ENCODE measurements around the gene TSSK6. TPM values are rescaled to one million over a fixed set of nuclear protein-coding genes. Genes with fewer than 3 reads are reported as not detected.
A peak's percentile ranks its signal among the peaks of the same experiment; 100 is the strongest.

TSSK6 gene
- total RNA-seq, 1 experiment from 2014 or later, result 0.88 TPM

GRCh38 chr19:19505669-19506326 lies 9.6 kb downstream of the TSSK6 start:
- DNase-seq (ENCODE audit: low spot score), result no peak

- no peak for DNase-seq (ENCODE audit: low spot score)
Measured at GRCh38 chr19:19504754-19505668, 10.3 kb downstream of the TSSK6 start.

GRCh38 chr19:19502808-19503602 lies 12.3 kb downstream of the TSSK6 start:
- DNase-seq (ENCODE audit: low spot score), result no peak

GRCh38 chr19:19502281-19502680 lies 13.1 kb downstream of the TSSK6 start:
- DNase-seq (ENCODE audit: low spot score), result no peak

- DNase-seq (ENCODE audit: low spot score), result no peak
Measured at GRCh38 chr19:19501798-19502197, 13.6 kb downstream of the TSSK6 start.

- DNase-seq (ENCODE audit: low spot score), result no peak
Measured at GRCh38 chr19:19500975-19501644, 14.2 kb downstream of the TSSK6 start.

GRCh38 chr19:19499272-19499995 lies 15.9 kb downstream of the TSSK6 start:
- DNase-seq (ENCODE audit: low spot score), result no peak

GRCh38 chr19:19498255-19498991 lies 16.9 kb downstream of the TSSK6 start:
- no peak for DNase-seq (ENCODE audit: low spot score)

- no peak for DNase-seq (ENCODE audit: low spot score)
Measured at GRCh38 chr19:19495614-19496603, 19.4 kb downstream of the TSSK6 start.

- no peak for DNase-seq (ENCODE audit: low spot score)
Measured at GRCh38 chr19:19493841-19494546, 21.4 kb downstream of the TSSK6 start.

GRCh38 chr19:19492026-19492610 lies 23.2 kb downstream of the TSSK6 start:
- no peak for DNase-seq (ENCODE audit: low spot score)

- no peak for DNase-seq (ENCODE audit: low spot score)
Measured at GRCh38 chr19:19491321-19492025, 23.9 kb downstream of the TSSK6 start.

GRCh38 chr19:19490214-19490968 lies 25.0 kb downstream of the TSSK6 start:
- peak; percentile 84 for DNase-seq (ENCODE audit: low spot score)

- DNase-seq (ENCODE audit: low spot score), result no peak
Measured at GRCh38 chr19:19489804-19490204, 25.5 kb downstream of the TSSK6 start.

- peak; percentile 96 for DNase-seq (ENCODE audit: low spot score)
Measured at GRCh38 chr19:19488875-19489690, 26.3 kb downstream of the TSSK6 start.

Data from A172 (cell line).